ENCODE results near the gene GNAI2.
"Not testable (repeated sequence)": the region's sequence is repeated elsewhere in the genome, so short reads cannot be mapped to it uniquely, and the experiment has no call there.

The GNAI2 gene

DNA sequence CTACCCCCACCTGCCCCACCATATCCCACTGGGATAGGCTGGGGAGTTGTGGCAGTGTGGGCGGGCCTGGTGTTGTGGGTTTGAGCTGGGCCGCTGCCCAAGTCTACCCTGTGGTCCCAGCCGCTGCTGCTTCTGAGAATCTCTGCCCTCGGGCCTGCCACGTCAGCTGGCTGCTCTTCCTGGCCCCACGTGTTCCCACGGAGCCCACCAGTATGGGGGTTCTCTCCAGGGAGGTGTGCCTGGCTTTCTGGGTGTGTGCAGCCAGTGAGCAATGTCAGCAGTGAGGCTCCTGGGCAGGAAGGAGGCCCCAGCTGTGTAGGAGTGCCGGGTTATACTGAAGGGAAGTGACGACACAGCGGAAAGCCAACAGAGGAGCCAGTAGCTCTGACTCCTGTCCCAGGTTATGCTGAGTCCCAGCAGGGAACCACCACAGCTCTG lies 10.5 kb downstream of the GNAI2 start:
- DNase-seq, result peak; percentile 99

GRCh38 chr3:50248387-50248786 lies 12.4 kb downstream of the GNAI2 start:
- peak; percentile 58 for DNase-seq

GRCh38 chr3:50249457-50249856 lies 13.5 kb downstream of the GNAI2 start:
- DNase-seq, result no peak

DNA sequence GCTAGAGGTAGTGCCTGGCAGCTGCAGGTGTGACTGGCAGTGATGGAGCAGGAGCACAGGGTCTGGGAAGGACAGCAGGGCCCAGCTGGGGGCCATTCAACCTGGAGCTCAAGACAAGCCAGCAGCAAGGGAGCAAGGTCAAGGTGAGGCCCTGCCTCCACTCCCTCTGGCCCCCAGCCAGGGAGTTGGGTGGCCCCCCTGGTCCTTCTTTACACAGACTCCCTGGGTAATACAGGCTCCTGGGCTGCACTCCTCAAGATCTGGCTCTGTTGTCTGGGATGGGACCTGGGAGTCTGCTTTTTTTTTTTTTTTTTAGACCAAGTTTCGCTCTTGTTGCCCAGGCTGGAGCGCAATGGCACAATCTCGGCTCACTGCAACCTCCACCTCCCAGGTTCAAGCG lies 14.5 kb downstream of the GNAI2 start:
- no peak for DNase-seq

GRCh38 chr3:50251220-50251619 lies 15.2 kb downstream of the GNAI2 start:
- DNase-seq, result peak; percentile 94

DNA sequence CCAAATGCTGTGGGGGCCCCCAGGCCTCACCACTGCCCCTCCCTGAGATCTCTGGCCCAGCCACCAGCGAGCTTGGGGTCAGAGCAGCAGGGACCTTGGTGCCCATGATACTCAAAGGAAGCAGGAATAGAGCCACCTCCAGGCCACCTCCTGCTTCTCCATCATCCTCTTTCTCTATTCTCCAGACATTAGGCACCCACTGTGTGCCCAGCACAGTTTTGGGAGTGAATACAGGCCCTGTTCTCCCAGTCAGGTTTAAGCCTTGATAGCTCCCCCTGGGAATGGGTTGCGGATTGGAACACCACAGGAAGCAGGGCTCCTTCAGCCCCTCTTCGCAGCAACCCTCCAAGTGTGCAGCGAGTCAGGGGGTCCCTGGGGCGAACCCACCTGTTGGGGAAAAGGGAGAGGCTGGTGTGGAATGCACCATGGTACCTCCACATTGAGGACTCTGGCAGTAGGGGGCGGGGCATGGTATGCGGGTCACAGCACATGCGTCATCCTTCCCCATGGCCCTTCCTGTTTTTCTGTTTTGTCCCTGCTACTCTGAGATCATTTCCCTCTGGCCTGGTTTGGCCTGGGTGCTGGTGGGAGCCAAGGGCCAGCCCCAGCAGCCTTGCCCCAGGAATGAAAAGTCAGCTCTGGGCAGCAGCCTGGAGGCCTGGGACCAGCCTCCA lies 18.7 kb downstream of the GNAI2 start:
- DNase-seq, result peak; percentile 72

DNA sequence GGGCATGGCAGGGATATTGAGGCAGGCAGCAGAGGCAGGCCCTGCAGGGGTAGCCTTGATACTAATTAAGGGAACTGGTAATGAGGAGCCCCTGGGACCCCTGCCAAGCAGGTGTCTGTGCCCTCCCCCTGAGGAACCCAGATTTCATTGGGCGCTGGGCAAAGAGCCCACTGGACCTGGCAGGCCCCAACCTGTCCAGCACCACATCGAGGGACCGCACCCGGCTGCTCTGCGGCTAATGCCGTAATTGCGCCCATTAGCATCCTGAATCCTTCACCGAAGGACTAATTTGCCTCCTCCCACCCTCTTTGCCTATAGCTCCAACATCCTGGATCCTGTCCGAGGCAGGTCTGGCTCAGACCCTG lies 19.2 kb downstream of the GNAI2 start:
- no peak for DNase-seq

- no peak for DNase-seq
These were observed 21.2 kb downstream of the GNAI2 start for GRCh38 chr3:50256978-50257890.

DNA sequence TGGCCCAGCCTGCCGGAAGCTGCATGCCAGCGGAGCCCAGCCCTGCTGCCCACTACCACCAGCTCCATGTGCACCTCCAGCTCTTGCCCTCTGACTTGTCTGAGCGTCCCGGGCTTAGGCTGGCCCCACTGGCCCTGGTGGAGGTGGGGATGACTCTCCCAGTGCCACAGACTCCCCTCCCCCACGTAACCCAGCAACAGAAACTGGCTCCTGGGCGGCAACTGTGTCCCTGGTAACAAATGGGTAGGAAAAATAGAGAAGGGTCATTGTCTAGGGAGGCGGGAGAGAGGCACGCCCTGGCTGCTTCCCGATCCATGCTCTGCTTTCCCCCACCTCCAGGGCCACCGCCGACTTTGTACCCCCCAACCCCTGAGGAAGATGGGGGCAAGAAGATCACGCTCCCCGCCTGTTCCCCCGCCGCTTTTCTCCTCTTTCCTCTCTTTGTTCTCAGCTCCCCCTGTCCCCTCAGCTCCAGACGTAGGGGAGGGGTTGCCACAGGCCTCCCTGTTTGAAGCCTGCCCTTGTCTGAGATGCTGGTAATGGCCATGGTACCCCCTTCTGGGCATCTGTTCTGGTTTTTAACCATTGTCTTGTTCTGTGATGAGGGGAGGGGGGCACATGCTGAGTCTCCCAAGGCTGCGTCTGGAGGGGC lies 22.2 kb downstream of the GNAI2 start:
- DNase-seq, result no peak

DNA sequence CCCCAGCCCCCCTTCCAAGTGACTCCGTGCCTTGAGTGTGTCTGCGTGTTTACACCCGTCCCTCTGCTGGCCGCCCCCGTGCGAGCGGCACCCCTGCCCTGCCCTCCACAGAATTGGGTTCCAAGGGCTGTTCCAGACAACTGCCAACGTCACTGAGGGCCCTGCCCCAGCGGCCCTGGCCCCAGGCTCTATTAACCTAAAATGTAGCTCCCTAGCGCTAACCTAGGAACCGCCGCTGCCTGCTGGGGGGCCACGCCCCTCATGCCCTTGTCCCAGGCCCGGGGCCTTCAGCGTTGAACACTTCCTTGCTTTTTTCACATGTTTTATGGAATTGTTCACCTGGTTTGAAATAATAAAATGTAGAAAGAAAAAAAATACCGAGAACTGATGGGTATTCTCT lies 23.0 kb downstream of the GNAI2 start:
- no peak for DNase-seq

DNA sequence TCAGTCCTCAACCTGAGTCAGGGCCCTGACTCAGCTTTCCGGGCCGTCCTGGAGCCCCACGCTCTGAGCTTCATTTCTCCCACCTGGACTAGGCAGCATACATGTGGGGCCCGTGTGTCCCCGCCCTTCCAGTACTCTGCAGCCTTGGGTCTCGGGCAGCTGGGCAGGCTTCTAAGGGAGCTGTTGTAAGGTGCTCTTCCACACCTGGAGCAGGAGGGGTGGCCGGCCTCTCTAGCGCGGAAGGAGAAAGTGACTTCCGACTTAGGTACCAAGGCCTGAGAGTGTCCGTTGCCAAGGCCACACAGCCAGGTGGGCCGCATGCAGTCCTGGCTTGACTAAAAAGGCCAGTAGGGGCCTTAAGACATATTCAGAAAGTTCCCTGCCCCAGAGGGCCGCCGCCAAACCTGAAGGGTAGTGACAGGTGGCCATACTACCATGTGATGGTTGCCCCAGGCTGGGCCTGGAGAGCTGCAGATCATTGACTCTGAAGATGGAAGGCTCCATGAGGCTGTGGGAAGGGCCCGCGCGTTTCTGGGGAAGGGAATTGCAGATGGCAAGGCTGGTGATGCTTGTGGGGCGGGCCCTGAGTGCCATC lies 23.5 kb downstream of the GNAI2 start:
- DNase-seq, result no peak

GRCh38 chr3:50260027-50260941 lies 24.3 kb downstream of the GNAI2 start:
- DNase-seq, result peak; percentile 91

- DNase-seq, result no peak
These were observed 25.0 kb downstream of the GNAI2 start for GRCh38 chr3:50260942-50261441.

GRCh38 chr3:50261505-50261904 lies 25.5 kb downstream of the GNAI2 start:
- no peak for DNase-seq

DNA sequence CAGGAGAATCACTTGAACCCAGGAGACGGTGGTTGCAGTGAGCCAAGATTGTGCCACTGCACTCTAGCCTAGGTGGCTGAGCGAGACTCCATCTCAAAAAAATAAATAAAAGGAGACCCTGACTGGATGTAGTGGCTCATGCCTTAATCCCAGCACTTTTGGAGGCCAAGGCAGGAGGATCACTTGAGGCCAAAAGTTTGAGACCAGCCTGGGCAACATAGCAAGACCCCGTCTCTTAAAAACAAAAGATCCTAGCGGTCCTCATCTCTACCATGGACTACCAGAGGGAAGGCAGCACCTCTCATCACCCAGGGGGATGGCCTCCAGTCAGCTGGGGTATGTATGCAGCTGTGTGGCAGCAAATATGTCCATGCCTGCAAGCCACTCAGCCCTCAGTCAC lies 26.2 kb downstream of the GNAI2 start:
- DNase-seq, result not testable (repeated sequence)

DNA sequence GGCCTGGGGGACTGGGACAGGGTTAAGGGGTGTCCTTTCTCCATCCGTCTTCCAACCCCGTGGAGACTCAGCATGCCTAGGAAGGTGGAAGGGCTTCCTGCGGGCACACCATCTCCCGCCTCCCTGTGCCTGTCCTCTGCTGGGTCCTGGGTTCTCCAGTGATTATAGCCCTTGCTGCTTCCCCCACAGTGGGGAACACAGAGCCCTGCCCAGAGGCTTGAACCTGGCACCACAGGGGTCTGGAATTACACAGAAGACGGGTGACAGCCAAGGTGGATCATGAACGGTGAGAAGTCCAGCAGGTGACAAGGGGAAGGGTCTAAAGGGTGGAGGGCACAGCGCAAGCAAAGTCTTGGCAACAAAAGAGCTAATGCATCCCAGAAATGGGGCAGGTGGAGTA lies 26.8 kb downstream of the GNAI2 start:
- no peak for DNase-seq

GRCh38 chr3:50263478-50264382 lies 27.7 kb downstream of the GNAI2 start:
- no peak for DNase-seq

- DNase-seq, result peak; percentile 98
These were observed 28.5 kb downstream of the GNAI2 start for GRCh38 chr3:50264383-50264963.

DNA sequence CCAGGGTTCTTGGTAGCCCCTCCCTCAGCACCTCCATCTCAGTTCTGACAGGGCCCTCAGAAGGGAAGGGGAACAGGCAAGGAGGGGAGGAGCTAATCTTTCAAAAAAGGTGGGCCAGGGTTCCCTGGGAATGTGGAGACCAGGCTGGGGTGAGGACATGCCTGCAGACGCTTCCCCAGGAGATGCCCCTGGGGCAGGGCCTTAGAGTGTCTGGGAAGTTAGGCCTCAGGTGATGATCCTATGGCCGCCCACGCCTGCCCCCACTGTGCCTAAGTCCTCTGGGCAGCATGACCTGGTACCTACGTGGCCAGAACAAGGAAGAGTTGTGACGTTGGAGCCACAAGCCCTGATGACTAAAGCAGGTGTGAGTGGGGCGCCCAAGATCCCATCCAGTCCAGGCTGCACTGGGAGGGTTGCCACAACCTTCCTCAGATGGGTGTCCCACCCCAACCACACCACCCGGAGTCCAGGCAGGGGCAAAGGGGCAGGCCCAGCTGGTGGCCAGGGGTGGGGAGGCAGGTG lies 29.0 kb downstream of the GNAI2 start:
- no peak for DNase-seq

DNA sequence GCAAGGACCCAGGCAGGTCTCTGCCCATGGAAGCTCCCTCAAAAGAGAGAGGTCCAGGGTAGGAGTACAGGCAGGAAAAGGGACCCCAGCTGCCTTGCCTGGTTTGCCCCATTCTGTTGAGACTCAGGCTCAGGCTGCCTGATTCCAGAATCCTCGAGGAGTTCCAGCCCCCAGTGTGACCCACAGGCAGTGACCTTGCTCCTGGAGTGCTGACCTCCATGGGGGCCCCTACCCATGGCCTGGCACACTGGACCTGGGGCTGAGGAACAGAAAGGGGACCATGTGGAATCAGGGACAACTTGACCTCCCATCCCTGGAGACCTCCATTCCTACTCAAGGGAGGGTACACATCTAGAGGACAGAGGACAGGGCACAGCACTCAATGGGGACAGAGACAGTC lies 29.6 kb downstream of the GNAI2 start:
- DNase-seq, result no peak

All from EL (cell line).